Psoas muscle (tissue), 8 donors: ENCODE measurements around the gene SCGB1C1. TPM values are rescaled to one million over a fixed set of nuclear protein-coding genes. Genes with fewer than 3 reads are reported as not detected.
"Not testable (repeated sequence)": the region's sequence is repeated elsewhere in the genome, so short reads cannot be mapped to it uniquely, and the experiment has no call there.

ENCODE experiments used
- ATAC-seq, 4 donors: fragments of 200-7000 bp; cut with Tn5 transposase; one replicate each; pipeline ENCODE4 v1.9.1; 2020; ENCODE audit warnings: moderate library complexity in 3 of 4, mild to moderate bottlenecking in 2 of 4
- DNase-seq, 2 donors: peaks; one replicate each; pipeline ENCODE4 v3.0.0-alpha.2; 2020
- H3K27ac ChIP-seq: fragments of 200-600 bp; one replicate; pipeline ENCODE4 v1.8.0; 2022
- H3K27me3 ChIP-seq, 3 donors: fragments of 200-600 bp in 1 of 3; one replicate each; pipeline versions ENCODE4 v1.6.1 to v1.8.0; 2013 to 2022; ENCODE audit warnings: low read length in 2 of 3, mild to moderate bottlenecking in 2 of 3, moderate library complexity in 1 of 3; ENCODE audit not compliant: insufficient read depth in 3 of 3
- H3K36me3 ChIP-seq, 2 donors: fragments of 200-600 bp in 1 of 2; one replicate each; pipeline versions ENCODE4 v1.6.1 to v1.8.0; 2013 to 2022; ENCODE audit warnings: low read depth in 1 of 2, mild to moderate bottlenecking in 1 of 2, moderate library complexity in 1 of 2; ENCODE audit not compliant: insufficient read depth in 1 of 2
- H3K4me1 ChIP-seq: fragments of 200-600 bp; one replicate; pipeline ENCODE4 v1.8.0; 2022
- H3K4me3 ChIP-seq: fragments of 200-600 bp; one replicate; pipeline ENCODE4 v1.8.0; 2022; ENCODE audit warnings: mild to moderate bottlenecking
- H3K9me3 ChIP-seq: fragments of 200-600 bp; one replicate; pipeline ENCODE4 v1.8.0; 2022
- WGBS, 3 donors: extraction: QIAGEN DNeasy Blood & Tissue Kit; methylation state at CpG; one replicate each; pipeline versions ENCODE4 v1.1.6 to v1.1.7; 2013; 5-methylcytosine and 5-hydroxymethylcytosine counted together
- intact Hi-C, 2 donors: fragments of 100-400 bp; cut with DNase I; formaldehyde crosslinking; loops; one replicate each; pipeline versions ENCODE4 v1.11.0 to v1.14.2; 2022
- polyA plus RNA-seq, 3 donors: library from polyadenylated mRNA; stranded (reverse); fragments of 200-250 nt; gene quantifications; one replicate each; pipeline ENCODE4 v1.2.3, GENCODE V29; 2013
- total RNA-seq, 4 donors: library from RNA; stranded (reverse); fragmentation: NEBNext Ultra II Directional in 2 of 4; extraction: Animal tissue kit (Norgen Biotek cat#: 25700) in 2 of 4; gene quantifications; one replicate each; pipeline versions ENCODE4 v1.2.1 to v1.2.4, GENCODE V29; 2021 to 2023
- TF ChIP-seq, protein P1 (sequence below): fragments of 200-600 bp; IDR thresholded peaks from one replicate; pipeline ENCODE4 v1.8.0; 2022; ENCODE audit warnings: antibody characterized with exemption
- donor health status: healthy with polysubstance abuse.
- donor health status: DM: no; HTN: no; CAD: no; lungs with moderate emphysema.
- donor health status: Bipolar disorder and iron deficiency.
- donor health status: healthy.
- donor health status: DM: yes; HTN: yes; CAD: no.
- donor health status: DM: no; HTN: no; CAD: no.
- donor health status: DM: no; HTN: no; CAD: no.
- donor health status: DM: yes; HTN: yes; CAD: no.

Gene SCGB1C1
- total and polyA plus RNA-seq, 7 donors = not detected

DNA sequence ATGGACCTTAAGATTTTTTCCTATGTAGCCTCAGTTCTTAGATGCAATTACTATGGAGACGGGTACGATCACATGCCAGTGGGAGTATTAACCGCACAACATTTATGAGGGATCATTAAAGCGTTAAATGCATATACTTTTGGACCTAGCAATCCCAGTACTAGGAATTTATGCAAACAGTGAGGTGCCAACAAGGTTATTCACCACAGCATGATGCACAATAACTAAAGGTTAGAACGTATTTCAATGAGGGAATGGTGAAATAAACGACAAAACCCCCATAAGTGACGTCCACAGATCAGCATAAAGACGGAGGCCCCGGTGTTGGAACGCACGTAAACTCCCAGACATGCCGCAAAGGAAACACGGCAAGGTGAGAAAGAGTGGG lies 42.7 kb downstream of the SCGB1C1 start:
- DNase-seq (no peak), ATAC-seq (peak; percentile 2 to 5 (median 4))
- Histone ChIP-seq H3K9me3 (no peaks in the 10 kb centered on the region), H3K4me3 (peak overlapping the region; percentile 86), H3K4me1 (peaks cover 30% of the 10 kb centered on the region), H3K27me3 (no peaks in the 10 kb centered on the region), H3K36me3 (peaks cover 3 to 41% of the 10 kb centered on the region in 2 donors), H3K27ac (peak overlapping the region; percentile 92)
- TF ChIP-seq, protein P1, sequence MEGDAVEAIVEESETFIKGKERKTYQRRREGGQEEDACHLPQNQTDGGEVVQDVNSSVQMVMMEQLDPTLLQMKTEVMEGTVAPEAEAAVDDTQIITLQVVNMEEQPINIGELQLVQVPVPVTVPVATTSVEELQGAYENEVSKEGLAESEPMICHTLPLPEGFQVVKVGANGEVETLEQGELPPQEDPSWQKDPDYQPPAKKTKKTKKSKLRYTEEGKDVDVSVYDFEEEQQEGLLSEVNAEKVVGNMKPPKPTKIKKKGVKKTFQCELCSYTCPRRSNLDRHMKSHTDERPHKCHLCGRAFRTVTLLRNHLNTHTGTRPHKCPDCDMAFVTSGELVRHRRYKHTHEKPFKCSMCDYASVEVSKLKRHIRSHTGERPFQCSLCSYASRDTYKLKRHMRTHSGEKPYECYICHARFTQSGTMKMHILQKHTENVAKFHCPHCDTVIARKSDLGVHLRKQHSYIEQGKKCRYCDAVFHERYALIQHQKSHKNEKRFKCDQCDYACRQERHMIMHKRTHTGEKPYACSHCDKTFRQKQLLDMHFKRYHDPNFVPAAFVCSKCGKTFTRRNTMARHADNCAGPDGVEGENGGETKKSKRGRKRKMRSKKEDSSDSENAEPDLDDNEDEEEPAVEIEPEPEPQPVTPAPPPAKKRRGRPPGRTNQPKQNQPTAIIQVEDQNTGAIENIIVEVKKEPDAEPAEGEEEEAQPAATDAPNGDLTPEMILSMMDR = no peak
- intact Hi-C loops = loop anchor here (5.0 to 10.0 kb wide), 3 partner anchors 33 to 269 kb away; partner anchors contain the start of gene RNH1 (in 1 of the 2)
- WGBS, 3 donors = 1 to 2% (median 2%) methylated on average over 13 of the region's 13 CpGs

GRCh38 chr11:235997-236773 lies 43.3 kb downstream of the SCGB1C1 start, which contains the start of gene SIRT3:
Gene SIRT3, minus strand, starts transcription at chr11:236342. Its CDS starts 14 bp downstream, at chr11:236328.
- peaks cover 36% of the 10 kb centered on the region for H3K4me1 ChIP-seq
- TF ChIP-seq, protein P1 = no peak
- no peaks in the 10 kb centered on the region for H3K27me3 ChIP-seq
- DNase-seq (peak; percentile 84 to 91), ATAC-seq (peak; percentile 91 to 93 (median 92))
- no peaks in the 10 kb centered on the region for H3K9me3 ChIP-seq
- 0 to 1% (median 1%) methylated on average over 33 to 70 of the region's 70 CpGs for WGBS, 3 donors
- intact Hi-C loops = loop anchor here (5.0 to 10.0 kb wide), 3 partner anchors 34 to 269 kb away; partner anchors contain the start of gene RNH1 (in 1 of the 2)
- H3K36me3 ChIP-seq = peaks cover 3 to 42% of the 10 kb centered on the region in 2 donors
- peak within 1 kb of the TSS; percentile 92 for H3K27ac ChIP-seq
- peak within 1 kb of the TSS; percentile 86 for H3K4me3 ChIP-seq

DNA sequence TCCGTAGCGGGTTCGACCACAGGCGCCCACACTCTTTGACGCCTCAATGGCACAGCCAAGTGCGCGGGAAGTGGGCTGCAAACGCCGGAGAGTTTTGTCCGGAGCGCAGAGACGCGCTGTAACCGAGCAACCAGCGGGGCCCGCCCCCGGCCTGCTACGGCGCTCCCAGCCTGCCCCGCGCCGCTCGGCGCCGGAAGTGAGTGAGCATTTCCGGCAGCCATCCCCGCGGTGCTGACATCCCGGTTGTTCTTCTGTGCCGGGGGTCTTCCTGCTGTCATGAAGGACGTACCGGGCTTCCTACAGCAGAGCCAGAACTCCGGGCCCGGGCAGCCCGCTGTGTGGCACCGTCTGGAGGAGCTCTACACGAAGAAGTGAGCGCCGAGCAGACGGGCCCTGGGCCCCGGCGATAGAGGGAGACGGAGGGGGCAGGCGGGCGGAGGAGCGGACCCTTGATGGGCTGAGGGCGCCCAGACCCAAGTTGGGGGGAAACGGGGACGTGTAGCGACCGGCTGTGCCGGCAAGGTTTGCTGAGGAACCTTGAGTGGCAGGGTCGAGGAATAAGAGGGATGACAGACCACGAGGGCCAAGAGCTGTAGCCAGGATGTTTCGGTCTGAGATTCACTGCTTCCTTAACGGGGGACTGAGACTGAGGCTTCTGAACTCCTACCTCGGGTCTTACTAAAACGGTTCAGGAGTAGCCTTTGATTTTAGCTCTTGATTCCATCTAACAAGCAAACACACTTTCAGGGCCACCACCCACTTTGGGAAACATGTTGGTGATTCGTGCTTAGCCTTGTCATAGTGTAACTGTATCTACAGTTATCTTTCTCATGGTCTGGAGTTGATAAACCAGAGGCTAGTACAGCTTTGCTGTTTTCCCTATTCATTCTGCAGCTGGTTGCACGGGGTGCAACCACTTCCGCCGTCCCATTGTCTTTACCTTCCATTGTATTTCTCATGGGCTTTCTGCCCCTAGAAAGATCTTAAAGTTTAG lies 44.2 kb downstream of the SCGB1C1 start, which contains the start of gene PSMD13:
PSMD13 (plus strand) TSS at position 203 of the 994 bp plus-strand sequence; CDS start at position 277, 74 bp downstream.
- intact Hi-C loops = loop anchor here (5.0 to 10.0 kb wide), 3 partner anchors 35 to 268 kb away; partner anchors contain the start of gene RNH1 (in 1 of the 2)
- no peaks in the 10 kb centered on the region for H3K27me3 ChIP-seq
- ATAC-seq (peak; percentile 91 to 95 (median 92)), DNase-seq (peak; percentile 88 to 94)
- peak within 1 kb of the TSS; percentile 86 for H3K4me3 ChIP-seq
- H3K9me3 ChIP-seq = no peaks in the 10 kb centered on the region
- peak within 1 kb of the TSS; percentile 92 for H3K27ac ChIP-seq
- TF ChIP-seq, protein P1 = no peak
- WGBS, 3 donors = 1 to 3% (median 2%) methylated on average over 51 to 62 of the region's 62 CpGs
- peaks cover 3 to 44% of the 10 kb centered on the region in 2 donors for H3K36me3 ChIP-seq
- H3K4me1 ChIP-seq = peaks cover 45% of the 10 kb centered on the region

DNA sequence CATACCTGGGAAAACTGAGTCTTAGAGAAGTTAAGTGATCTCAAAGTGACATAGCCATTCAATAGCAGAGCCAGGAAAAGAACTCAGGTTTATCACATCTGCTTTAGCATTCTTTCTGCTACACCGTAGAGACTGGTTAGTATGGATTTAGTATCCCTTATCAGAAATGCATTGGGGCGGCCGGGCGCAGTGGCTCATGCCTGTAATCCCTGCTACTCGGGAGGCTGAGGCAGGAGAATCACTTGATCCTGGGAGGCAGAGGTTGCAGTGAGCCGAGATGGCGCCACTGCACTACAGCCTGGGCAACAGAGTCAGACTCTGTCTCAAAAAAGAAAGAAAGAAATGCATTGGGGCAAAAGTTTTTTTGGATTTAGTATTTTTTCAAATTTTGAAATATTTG lies 45.5 kb downstream of the SCGB1C1 start:
- peaks cover 47% of the 10 kb centered on the region for H3K4me1 ChIP-seq
- not testable (repeated sequence) for H3K9me3 ChIP-seq, DNase-seq, ATAC-seq, H3K27ac ChIP-seq, H3K27me3 ChIP-seq
- H3K4me3 ChIP-seq = peak overlapping the region; percentile 86
- WGBS, 3 donors = 79 to 82% (median 81%) methylated on average over 7 of the region's 7 CpGs
- H3K36me3 ChIP-seq = peaks cover 0 to 47% of the 10 kb centered on the region in 2 donors
- intact Hi-C loops = loop anchor here (5.0 to 10.0 kb wide), 3 partner anchors 36 to 266 kb away; partner anchors contain the start of gene RNH1 (in 1 of the 2)
